ENCODE measurements around the gene SEMA3D. TPM values are rescaled to one million over a fixed set of nuclear protein-coding genes. Genes with fewer than 3 reads are reported as not detected.

SEMA3D gene
- polyA plus RNA-seq (2011; rRNA removed) (5.7 and 7.4 TPM in 2 replicates), polyA minus RNA-seq (2011; rRNA and poly(A)+ RNA removed) (10.5 and 17.5 TPM in 2 replicates)

- ChIA-PET POLR2A (no interaction called here), CTCF (interaction anchor here (0.6 to 4.4 kb wide), 20 partner anchors 13 to 1250 kb away, joined by 3 to 42 read pairs (median 4); no protein-coding TSS in a partner anchor)
- peak; percentile 70 for DNase-seq (ENCODE audit: low read depth, low spot score)
- Histone ChIP-seq H3K27me3 (ENCODE audit: control insufficient read depth, insufficient read depth, low read length) (no peaks in the 10 kb centered on the region), H3K4me3 (ENCODE audit: low read depth, low read length) (peak within 1 kb of the TSS; percentile 80), H3K9me3 (ENCODE audit: control insufficient read depth, insufficient read depth, low read length) (no peaks in the 10 kb centered on the region), H3K27ac (ENCODE audit: low read depth, low read length) (no peak within 1 kb of the TSS)
- peak; percentile 89 for TF ChIP-seq CTCF (IDR thresholded peaks at IDR 0.05; ENCODE audit: low read depth, low read length)
These were observed at the start of gene SEMA3D for GRCh38 chr7:85186521-85187241. Gene SEMA3D, minus strand, starts transcription at chr7:85187056. Its CDS starts 65,165 bp downstream, at chr7:85121891.

GRCh38 chr7:85234730-85235129 is 47.9 kb upstream of the SEMA3D start:
- CTCF ChIA-PET, result interaction anchor here (0.6 to 1.3 kb wide), 2 partner anchors 21 to 48 kb away, joined by 3 read pairs; partner anchors contain the start of gene SEMA3D
- H3K4me3 ChIP-seq (ENCODE audit: low read depth, low read length), result no peak overlapping the region
- H3K27ac ChIP-seq (ENCODE audit: low read depth, low read length), result no peak overlapping the region
- POLR2A ChIA-PET, result no interaction called here
- H3K9me3 ChIP-seq (ENCODE audit: control insufficient read depth, insufficient read depth, low read length), result no peaks in the 10 kb centered on the region
- no peak for DNase-seq (ENCODE audit: low read depth, low spot score)
- H3K27me3 ChIP-seq (ENCODE audit: control insufficient read depth, insufficient read depth, low read length), result no peaks in the 10 kb centered on the region
- no peak for TF ChIP-seq CTCF (IDR thresholded peaks at IDR 0.05; ENCODE audit: low read depth, low read length)

- POLR2A ChIA-PET, result no interaction called here
- Histone ChIP-seq H3K27me3 (ENCODE audit: control insufficient read depth, insufficient read depth, low read length) (no peaks in the 10 kb centered on the region), H3K27ac (ENCODE audit: low read depth, low read length) (no peak overlapping the region), H3K9me3 (ENCODE audit: control insufficient read depth, insufficient read depth, low read length) (no peaks in the 10 kb centered on the region), H3K4me3 (ENCODE audit: low read depth, low read length) (no peak overlapping the region)
- DNase-seq (ENCODE audit: low read depth, low spot score), result no peak
- CTCF ChIA-PET, result no interaction called here
- TF ChIP-seq CTCF (IDR thresholded peaks at IDR 0.05; ENCODE audit: low read depth, low read length), result no peak
These were observed 45.2 kb upstream of the SEMA3D start for GRCh38 chr7:85232068-85232467.

GRCh38 chr7:85230623-85231022 is 43.8 kb upstream of the SEMA3D start:
- no peaks in the 10 kb centered on the region for H3K27me3 ChIP-seq (ENCODE audit: control insufficient read depth, insufficient read depth, low read length)
- no peaks in the 10 kb centered on the region for H3K9me3 ChIP-seq (ENCODE audit: control insufficient read depth, insufficient read depth, low read length)
- CTCF ChIA-PET, result no interaction called here
- H3K27ac ChIP-seq (ENCODE audit: low read depth, low read length), result no peak overlapping the region
- TF ChIP-seq CTCF (IDR thresholded peaks at IDR 0.05; ENCODE audit: low read depth, low read length), result no peak
- no peak for DNase-seq (ENCODE audit: low read depth, low spot score)
- no peak overlapping the region for H3K4me3 ChIP-seq (ENCODE audit: low read depth, low read length)
- POLR2A ChIA-PET, result no interaction called here

- no peak for TF ChIP-seq CTCF (IDR thresholded peaks at IDR 0.05; ENCODE audit: low read depth, low read length)
- CTCF ChIA-PET, result no interaction called here
- Histone ChIP-seq H3K27ac (ENCODE audit: low read depth, low read length) (no peak overlapping the region), H3K27me3 (ENCODE audit: control insufficient read depth, insufficient read depth, low read length) (no peaks in the 10 kb centered on the region), H3K4me3 (ENCODE audit: low read depth, low read length) (no peak overlapping the region), H3K9me3 (ENCODE audit: control insufficient read depth, insufficient read depth, low read length) (no peaks in the 10 kb centered on the region)
- POLR2A ChIA-PET, result no interaction called here
- no peak for DNase-seq (ENCODE audit: low read depth, low spot score)
These were observed 42.7 kb upstream of the SEMA3D start for GRCh38 chr7:85229544-85229943.

Data from AG04450 (cell line).